OCI-M2 (cell line): ENCODE results near the gene TSPAN14.
A peak's percentile ranks its signal among the peaks of the same experiment; 100 is the strongest.

Experiments
- DNase-seq: peaks from one replicate; lab custom pipeline; 2025; ENCODE audit not compliant: unreplicated experiment; lab: John Stamatoyannopoulos, UW

The TSPAN14 gene

DNA sequence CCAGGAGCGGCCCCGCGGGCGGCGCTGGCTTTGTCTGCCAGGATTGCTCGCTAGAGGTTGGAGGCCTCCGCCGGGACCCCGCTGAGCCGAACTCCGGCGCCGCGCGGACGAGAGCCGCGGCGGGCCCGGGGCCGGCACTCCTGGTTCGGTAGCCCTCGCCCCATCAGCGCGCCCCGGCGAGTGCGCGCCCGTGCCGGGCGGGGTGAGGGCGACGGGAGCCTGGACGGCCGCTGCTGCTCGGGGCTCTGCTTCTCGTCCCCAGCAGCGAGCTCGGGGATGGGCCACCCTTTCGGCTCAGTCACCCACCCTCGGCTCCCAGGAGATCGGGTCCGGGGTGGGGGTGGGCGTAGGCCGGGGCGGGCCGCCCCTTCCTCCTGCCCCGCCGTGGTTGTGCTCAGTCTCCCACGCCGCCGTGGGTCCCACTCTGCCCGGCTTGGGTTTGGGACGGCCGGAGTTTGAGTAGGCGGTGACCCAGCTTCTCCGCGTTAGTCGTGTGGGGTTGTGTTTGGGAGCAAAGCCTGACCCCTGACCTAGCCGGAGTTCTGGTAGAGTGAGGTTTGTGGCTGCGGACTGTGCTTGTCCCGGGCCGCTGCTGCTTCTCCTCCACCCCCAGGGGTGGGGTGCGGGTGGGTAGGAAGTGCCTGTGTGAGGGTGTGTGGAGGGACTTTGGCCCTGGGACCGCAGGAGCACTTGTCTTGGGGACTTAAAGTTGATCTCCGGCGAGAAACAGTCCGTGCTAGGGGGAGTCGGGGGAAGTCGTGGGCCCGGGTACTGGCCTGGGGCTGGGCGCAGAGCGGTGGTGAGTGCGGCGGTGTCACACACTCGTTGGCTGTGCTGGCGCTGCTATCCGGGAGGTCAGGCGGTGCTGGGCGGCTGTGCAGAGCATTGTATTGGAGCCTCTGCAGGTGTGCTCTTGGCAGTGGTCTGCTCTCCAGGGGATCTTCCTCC lies 677 bp downstream of the TSPAN14 start:
- DNase-seq: no peak

DNA sequence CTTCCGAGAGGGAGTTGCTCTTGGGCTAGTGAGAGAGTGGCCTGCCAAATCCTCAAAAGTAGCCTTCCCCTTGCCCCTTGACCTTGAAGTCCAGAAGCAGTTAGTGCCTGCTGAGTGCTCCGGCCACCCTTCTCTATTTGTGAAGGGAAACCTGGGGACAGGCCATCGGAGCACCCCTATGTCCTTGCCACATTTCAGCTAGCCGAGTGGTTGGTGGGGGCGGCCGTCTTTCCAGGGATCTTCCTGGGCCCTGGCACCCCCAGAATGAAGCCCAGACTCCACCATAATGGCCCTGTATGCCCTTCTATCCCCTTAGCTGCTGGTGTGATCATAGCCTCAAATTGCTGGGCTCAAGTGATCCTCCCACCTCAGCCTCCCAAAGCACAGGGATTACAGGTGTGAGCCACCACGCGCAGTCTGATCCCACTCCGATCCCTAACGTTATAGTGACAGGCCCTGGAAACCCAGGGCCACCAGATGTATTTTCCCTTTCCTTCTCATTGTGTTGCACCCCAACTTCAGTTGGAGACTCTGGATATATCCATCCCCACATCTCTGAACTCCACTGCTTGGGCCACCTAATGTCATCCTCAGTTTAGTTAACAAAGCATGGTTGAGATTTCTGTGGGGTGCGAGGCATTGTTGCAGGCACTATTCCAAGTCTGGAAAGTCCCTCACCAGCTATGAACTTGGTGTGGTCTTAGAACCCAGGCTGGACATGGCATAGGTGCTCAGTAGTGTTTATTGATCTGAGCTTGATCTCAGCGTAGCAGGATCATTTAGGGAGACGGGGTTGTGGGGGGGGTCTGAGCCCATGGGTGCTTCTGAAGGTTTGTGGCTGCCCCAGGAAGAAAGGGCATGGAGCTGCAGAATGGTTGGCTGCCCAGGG lies 1.6 kb downstream of the TSPAN14 start:
- no peak for DNase-seq

DNA sequence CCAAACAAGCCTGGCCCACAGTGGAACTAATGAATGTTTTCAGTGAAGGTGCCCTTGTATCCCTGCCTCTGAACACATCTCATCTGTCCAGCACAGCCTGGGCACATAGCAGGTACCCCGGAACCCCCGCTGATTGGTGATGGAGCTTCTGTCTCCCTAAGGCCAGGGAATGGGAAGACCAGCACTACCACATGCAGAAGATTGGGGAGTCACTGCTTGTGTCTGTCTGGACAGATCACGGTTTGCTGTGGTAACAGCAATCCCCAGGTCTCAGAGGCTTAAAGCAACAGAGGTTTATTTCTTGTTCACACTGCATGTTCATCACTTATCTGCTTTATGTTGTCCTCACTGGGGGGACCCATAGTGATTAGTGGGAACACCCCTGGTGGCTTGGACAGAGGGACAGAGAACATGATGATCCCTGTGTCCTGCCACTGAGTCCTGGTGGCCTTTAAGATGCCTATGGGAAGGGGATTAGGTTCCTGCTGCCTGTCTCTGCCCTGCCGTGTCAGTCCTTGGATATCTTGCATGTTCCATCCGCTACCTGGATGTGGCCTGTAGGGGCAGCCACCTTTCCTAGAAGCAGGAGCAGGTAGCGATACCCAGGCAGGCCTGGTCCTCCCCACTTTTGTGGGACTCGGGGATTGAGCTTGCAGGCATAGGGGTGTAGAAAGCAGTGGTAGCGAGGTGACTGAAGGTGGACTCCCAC lies 3.6 kb downstream of the TSPAN14 start:
- no peak for DNase-seq

DNA sequence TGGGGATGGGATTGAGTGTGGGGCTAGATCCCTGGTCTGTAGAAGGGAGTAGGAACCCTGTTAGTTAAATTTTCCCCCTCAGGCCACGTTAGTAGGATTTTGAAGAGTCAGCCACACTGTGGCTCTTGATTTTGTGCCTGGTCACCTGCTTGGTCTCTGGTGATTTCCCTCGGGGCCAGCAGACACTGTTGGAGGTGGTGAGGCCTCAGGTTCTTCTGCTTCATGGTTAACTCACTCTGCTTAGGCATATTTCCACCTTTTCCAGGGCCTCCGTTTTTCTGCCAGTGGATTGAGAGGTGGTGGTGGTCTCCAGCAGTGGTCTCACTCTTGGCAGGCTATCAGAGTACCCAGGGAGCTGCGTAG lies 4.1 kb downstream of the TSPAN14 start:
- DNase-seq: no peak

DNA sequence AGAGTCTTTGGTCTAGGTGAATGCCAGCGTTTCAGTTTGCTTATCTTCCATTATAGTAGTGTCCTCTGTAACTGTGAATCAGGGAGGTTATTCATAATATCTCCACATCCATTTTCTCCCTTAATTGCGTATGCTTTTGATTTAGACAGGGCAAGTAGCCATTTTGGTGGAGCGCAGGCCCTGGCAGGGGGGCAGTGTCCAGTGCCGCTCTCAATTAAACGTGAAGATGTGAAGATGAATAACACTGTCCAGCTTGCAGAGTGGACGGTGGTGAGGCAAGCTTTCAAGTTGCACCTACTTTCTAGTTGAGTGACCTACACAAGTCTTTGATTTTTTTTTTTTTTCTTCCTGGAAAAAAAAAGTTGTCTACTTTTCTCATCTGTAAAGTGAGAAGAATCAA lies 4.5 kb downstream of the TSPAN14 start:
- no peak for DNase-seq

DNA sequence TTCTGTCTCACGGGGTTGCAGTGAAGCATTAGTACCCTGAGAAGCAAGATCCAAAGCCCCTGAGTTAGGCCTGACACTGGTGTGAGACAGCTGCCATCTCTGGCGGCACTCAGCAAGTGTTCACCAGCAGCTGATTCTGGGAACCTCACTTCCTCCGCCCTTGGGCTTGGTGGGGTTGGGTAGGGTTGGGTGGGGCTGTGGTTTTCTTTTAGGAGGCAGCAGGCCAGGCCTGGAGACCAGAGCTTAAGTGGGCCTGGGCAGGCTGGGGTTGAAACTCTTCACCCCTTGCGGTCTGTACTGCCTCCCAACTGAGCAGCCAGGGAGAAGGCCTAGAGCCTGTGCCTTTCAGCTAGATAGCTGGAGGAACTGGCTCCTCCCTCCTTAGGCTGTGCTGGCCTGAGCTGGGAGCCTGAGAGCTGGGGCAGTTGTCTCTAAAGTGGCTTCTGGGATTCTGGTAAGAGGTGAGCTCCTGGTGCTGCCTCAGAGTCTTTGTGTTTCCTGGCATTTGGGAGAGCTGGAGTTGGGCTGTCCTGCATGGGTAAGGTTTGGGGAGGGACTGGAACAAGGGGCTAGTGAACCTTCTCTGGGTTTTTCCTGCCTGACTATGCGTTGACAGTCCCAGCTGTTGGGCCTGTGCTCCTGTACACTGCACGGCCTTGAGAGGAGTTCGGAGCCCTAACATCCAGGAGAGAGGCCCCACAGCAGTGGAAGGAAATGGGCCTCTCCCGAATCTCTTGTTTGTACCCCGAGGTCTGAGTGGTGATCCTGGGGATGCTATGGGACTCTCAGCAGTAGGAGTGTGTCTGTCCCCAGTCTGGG lies 5.1 kb downstream of the TSPAN14 start:
- peak; percentile 43 for DNase-seq

DNA sequence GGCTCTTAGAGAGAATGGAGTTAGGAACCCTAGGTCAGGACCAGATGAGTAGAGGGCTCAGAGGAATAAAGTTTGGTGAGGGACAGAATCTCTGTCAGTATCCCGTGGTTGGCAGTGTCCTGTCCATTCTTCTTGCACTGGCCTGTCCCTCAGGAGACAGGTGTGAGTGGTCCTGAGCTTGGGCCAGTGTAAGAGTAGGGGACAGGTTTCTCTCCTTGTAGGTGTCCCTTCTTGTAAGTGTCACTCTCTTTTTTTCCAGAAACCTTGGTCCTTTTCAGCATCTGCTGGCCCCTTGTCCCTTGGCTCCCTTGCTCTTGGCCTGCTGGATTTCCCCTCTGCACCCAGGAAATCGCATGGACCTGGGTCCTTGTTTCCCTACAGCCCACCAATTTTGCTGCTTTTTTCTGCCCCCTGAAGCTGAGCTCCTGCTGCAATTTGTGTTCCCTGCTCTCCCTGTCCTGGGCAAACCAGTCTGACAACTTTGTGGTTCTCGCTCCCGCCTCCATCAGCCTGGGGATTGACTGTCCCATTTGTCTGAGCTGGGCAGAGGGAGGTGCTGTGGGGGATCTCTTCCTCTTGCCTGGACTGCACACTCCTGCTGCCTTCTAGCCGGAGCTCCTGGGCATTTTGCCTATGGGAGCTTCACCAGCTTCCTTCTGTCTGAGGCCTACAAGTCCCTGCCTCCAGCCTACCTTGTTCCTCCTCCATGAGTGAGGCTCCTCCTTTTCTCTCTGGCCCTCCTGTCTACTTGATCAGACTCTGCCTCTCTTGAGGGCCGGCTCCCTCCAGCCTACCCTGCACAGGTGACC lies 6.5 kb downstream of the TSPAN14 start:
- DNase-seq: no peak

DNA sequence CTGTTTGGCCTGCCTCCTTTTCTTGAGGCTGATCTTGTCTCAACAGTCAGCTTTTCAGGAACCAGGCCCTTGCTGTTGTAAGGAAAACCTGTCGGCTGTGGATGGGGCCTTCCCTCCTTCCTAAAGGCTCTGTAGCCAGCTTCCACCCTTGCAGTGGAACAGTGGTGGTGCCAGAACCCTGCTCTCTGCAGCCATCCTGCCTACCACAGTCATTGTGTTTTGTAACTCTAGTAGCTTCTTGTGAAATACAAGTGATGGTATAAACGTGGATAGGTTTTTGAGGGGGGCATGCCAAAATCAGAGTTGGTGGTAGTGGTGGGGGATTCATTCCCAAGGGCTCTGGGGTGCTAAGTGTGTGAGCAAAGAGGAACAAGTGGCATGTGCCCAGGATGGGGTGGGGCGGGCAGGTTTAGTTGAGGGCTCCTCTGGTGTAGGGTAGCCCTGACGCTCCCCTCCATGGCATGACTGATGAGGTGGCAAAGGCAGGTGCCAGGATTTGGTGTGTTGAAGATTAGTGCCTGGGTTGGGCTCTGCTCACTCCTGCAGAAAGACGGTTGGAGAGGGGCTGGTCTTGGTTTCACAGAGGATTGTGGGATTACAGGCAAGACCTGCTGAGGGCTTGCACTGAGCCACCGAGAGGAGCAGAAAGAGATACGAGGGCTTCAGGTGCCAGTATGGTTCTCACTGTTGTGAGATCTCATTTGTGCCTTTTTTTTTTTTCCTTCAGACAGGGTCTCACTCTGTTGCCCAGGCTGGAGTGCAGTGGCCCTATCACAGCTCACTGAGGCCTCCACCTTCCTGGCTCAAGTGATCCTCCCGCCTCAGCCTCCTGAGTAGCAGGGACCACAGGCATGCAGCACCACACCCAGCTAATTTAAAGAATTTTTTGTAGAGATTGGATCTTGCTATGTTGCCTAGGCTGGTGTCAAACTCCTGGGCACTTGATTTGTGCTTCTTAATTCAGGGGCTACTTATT lies 7.4 kb downstream of the TSPAN14 start:
- DNase-seq: no peak

DNA sequence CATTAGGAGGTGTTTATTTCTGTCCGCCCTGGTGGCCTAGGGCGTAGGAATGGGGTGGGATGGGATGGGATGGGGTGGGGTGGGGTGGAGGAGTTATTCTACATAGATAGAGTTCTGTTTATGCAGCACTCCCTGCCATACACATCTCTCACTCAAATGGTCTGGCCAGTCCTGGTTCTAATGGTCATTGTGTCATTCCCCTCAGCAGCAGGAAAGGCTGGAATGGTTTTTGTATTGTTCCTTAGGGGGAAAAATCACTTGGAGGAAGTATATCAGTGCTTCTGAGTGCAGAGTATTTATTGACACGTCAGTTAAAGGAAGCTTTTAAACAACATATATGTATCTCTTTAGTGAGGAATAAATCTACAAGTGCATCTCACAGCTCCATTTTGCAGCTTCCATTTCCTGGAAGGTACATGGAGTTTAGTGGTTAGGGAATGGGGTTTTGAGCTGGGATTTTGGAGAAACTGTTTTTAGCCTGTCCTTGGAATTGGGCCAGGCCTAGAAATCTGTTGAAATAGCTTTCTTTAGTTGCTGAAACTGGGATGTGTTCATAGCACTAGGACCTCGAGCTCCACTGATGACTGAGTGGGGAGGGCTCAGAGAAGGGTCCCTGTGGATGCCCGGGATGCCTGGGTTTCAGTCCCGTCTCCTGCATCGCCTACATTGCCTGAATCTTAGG lies 8.3 kb downstream of the TSPAN14 start:
- DNase-seq: no peak

DNA sequence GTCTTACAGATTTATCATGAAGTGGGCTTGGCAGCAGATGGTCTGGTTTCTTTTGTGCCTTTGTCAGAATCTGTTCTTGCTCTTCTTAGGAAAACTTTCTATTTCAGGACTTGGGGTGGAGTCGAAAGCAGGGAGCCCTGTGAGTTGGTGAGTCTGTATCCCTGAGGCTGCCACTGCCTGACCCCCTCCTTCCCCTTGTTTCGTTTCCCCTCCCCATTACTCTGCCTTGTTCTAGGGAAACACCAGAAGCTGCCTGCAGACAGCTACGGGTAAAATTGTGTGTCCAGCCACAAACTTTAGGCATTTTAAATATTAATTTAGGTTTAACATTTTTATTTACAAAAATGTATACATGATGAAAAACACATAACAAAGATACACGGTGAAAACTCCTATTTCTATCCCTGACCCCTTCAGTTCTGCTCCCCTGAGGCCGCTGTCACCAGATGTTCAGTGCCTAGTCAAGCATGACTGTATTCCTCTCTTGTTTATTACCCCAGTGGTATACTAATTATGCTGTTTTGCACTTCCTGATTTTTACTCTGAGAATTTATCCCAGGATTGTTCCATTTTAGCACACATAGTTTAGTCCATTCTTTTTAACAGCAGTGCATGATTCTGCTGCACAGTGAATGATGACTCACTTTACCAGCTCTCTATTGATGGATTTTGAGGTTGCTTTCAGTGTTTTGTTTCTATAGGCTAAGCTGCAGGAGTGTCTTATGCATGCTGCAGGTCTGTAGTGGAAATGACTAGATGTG lies 9.1 kb downstream of the TSPAN14 start:
- no peak for DNase-seq

DNA sequence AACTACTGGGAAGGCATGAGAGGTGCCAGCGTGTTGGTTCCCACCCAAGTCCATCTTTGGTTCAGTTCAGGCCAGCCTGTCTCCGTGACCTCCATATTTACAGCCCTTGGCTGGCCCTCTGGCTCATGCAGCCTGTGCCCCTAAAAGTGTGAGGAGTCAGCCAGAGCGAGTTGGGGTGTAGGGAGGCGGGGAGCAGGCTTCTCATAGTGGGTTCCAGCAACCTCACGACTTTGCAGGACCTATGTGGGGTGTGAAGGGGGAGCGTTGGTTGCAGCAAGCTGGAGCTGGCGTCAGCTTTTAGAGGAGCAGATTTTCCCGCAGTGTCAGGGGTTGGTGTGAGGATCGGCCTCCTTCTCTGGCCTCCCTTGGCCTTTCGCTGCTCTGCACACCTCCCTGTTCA lies 9.8 kb downstream of the TSPAN14 start:
- no peak for DNase-seq

DNA sequence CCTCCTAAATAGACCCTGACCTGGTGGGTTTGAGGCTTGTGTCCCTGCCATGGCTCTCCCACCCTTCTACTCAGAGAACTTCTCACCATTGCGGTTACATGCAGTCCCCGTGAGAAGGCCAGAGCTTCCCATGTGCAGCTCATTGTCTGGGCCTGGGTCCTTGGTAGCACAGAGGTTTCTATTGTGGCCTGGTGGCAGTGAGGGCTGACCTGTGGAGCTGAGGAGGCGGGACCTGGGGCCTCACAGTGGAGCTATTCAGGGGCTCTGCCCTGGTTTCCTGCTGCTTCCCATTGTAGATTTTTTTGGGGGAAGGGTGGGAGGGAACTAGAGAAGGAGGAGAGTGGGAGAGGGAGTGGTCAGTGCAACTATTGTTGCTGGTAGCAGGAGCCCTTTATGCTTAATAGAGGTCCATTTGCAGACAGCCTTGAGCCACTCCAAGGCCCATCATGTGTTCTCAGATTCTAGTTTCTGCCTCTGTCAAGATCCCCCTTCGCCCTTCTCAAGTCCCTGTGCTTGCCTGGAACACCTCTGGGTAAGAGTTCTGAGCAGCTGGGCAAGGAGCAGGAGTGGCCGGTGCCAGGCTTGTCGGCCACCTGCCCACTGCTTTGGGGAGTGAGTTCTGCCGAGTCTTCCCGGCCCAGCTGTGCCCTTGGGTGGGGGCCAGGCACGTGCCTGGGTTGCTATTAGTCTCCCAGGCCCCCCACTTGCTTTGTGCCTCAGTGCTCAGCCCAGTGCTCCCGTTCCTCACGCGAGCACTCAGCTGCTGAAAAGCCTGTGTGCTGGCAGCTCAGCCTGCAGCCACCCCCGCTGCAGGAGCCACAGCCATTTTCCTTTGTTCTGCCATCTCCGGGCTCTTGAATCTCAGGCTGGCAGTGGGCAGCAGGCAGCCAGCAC lies 10.7 kb downstream of the TSPAN14 start:
- DNase-seq: no peak

DNA sequence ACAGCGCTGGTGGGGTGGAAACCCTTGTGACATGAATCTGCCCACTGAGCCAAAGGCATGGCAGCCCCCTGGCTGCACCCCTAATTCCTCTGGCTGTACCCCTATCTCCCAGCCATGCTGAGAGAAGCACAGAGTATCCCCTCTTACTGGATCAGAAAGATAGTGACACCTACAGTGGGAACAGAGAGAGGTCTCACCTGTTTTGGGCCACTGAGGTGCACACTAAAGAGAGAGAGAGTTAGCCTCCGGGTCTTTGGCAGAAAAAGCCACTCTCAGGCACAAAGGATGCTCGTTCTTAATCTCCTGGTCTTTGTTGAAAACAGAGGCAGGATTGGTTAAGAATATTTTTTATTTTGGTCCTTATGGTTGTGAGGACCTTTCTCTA lies 11.3 kb downstream of the TSPAN14 start:
- DNase-seq: no peak

DNA sequence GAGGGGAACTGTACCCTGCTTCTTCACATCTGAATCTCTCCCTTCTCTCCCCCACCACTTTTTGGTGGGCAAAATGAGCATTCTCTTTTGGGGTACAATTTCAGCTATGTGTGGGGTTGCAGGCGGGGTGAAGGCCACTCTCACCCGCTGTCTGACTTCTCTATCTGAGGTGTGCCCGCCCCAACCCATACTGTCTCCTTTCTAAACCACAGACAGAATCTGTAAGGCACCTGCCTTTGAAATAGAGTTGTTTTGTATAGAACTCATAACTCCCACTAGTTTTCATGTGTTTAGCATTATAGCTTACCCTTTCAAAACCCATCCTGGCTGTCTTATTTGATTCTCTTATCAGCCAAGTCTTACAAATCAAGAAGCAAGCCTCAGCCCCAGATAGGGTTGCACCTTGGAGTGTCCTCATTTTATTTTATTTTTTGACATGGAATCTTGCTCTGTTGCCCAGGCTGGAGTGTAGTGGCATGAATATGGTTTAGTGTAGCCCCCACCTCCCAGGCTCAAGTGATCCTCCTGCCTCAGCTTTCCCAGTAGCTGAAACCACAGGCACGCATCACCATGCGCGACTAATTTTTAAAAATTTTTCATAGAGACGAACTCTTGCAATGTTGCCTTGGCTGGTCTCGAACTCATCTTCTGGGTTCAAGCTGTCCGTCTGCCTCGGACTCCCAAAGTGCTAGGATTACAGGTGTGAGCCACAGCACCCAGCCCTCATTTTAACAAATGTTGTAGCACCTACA lies 11.9 kb downstream of the TSPAN14 start:
- DNase-seq: no peak

DNA sequence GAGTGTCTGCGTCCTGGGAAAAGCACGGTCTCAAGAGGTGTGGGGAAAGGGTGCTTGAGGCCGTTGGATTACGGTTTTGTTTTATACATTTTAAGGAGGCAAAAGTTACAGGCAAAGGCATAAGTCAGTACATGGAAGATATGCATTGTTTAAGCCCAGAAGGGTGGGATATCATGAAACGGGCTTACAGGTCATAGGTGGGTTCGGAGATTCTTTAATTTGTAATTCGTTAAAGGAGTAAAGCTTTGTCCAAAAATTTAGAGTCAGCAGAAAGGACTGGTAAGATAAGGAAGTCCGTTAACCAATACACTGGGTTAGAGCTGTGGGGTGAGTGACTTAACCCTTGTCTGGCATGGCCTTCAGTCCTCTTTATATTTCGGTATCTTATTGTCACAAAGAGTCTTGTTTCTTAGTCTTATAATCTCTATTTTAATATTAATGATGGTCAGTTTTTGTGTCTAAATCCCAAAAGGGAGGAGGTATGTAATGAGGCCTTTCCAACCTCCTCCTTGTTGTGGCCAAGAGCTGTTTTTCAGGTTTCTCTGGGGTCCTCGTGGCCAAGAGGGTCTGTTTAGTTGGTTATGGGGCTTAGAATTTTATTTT lies 12.7 kb downstream of the TSPAN14 start:
- no peak for DNase-seq
